Mucosa of gallbladder (tissue), 1 donor: ENCODE data around the gene CD200. TPM values are rescaled to one million over a fixed set of nuclear protein-coding genes. Genes with fewer than 3 reads are reported as not detected.

Source experiments
- DNase-seq: peaks from one replicate; pipeline ENCODE4 v3.0.0-alpha.2; 2020; ENCODE audit warnings: low spot score
- total RNA-seq: library from RNA; stranded (reverse); gene quantifications from one replicate; pipeline ENCODE4 v1.2.1, GENCODE V29; 2021
- donor health status: DM: no; HTN: no; CAD: no.

Gene CD200
- total RNA-seq, 1 donor from 2014 or later, result 10.5 TPM

- DNase-seq, result no peak
Measured at GRCh38 chr3:112409041-112409440, 76.1 kb downstream of the CD200 start.

- DNase-seq, result no peak
Measured at GRCh38 chr3:112411425-112411824, 78.5 kb downstream of the CD200 start.

Other genes starting within 250 kb of the CD200 start
- 24.3 TPM for gene C3orf52, start 246.8 kb upstream of the CD200 start, total RNA-seq
- 0.37 TPM for gene GCSAM, start 199.9 kb upstream of the CD200 start, total RNA-seq
- 0.46 TPM for gene SLC9C1, start 38.9 kb upstream of the CD200 start, total RNA-seq
- 0.81 TPM for gene BTLA, start 166.3 kb downstream of the CD200 start, total RNA-seq
- gene ATG3, start 228.8 kb downstream of the CD200 start, total RNA-seq, result 43.2 TPM
- gene SLC35A5, start 228.9 kb downstream of the CD200 start, total RNA-seq, result 37.5 TPM